ENCODE results near the gene TRNT1.

DNA sequence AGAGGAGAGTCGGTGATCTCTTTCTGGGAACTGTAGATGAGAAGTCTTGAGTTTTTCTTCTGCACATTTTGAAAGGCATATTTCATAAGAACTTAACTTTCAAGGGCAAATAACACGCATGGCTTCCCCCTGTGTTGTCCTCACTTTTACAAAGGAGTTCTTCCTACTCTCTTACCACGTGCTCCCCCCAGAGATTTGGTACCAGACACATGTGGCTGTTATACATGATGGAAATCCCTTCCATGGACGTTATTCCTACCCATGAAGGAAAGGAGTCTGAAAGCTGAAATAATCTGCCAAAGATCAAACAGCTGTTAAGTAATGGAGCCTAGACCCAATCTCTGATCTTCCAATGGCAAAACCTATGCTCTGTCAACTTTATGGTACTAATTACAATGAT is 20.9 kb upstream of the TRNT1 start:
- TF ChIP-seq, protein P1, sequence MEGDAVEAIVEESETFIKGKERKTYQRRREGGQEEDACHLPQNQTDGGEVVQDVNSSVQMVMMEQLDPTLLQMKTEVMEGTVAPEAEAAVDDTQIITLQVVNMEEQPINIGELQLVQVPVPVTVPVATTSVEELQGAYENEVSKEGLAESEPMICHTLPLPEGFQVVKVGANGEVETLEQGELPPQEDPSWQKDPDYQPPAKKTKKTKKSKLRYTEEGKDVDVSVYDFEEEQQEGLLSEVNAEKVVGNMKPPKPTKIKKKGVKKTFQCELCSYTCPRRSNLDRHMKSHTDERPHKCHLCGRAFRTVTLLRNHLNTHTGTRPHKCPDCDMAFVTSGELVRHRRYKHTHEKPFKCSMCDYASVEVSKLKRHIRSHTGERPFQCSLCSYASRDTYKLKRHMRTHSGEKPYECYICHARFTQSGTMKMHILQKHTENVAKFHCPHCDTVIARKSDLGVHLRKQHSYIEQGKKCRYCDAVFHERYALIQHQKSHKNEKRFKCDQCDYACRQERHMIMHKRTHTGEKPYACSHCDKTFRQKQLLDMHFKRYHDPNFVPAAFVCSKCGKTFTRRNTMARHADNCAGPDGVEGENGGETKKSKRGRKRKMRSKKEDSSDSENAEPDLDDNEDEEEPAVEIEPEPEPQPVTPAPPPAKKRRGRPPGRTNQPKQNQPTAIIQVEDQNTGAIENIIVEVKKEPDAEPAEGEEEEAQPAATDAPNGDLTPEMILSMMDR (IDR thresholded peaks at IDR 0.05) = no peak
- no peak for TF ChIP-seq POLR2A (IDR thresholded peaks at IDR 0.05)

Measured in heart left ventricle (tissue), 13 donors.